Prostate gland (tissue), 2 donors: ENCODE data around the gene ADH7. TPM values are rescaled to one million over a fixed set of nuclear protein-coding genes. Genes with fewer than 3 reads are reported as not detected.

Experiments used
- total RNA-seq, 2 donors: library from RNA; depleted of rRNA; stranded (reverse); fragments of >200 nt; gene quantifications; one replicate each; pipeline ENCODE4 v1.1.0, GENCODE V29; 2016

Gene ADH7
- total RNA-seq, 2 donors from 2014 or later: 0.64 TPM; not detected in 1

Other genes with a start within 250 kb of the ADH7 start
- not detected for gene ADH6, start 216.1 kb downstream of the ADH7 start, total RNA-seq
- gene ADH1A, start 144.4 kb downstream of the ADH7 start, total RNA-seq: under 1 TPM in 1 of 2 donors, not detected in 1; 0.40 TPM
- gene ADH1B, start 113.9 kb downstream of the ADH7 start, total RNA-seq: 10 to 100 TPM; 12.8 to 17.3 TPM
- 10 to 100 TPM in 1 of 2 donors, 1 to 10 TPM in 1; 1.7 to 14.5 TPM for gene ADH1C, start 82.6 kb downstream of the ADH7 start, total RNA-seq
- 1 to 10 TPM in 1 of 2 donors, not detected in 1; 2.0 TPM for gene C4orf17, start 75.7 kb upstream of the ADH7 start, total RNA-seq
- gene TRMT10A, start 128.7 kb upstream of the ADH7 start, total RNA-seq: 1 to 10 TPM; 7.2 to 8.0 TPM
- gene MTTP, start 139.5 kb upstream of the ADH7 start, total RNA-seq: 1 to 10 TPM in 1 of 2 donors, not detected in 1; 1.5 TPM
- under 1 TPM; 0.32 to 0.62 TPM for gene C4orf54, start 222.5 kb upstream of the ADH7 start, total RNA-seq